DOHH2 (cell line): ENCODE data around the gene CPNE8.

Experiments used
- H3F3A ChIP-seq: fragments of 200-600 bp; sonication (generic), shearing (Covaris generic); 2 replicates; pipeline ENCODE4 v1.6.0; 2016; ENCODE audit warnings: antibody characterized with exemption, mild to moderate bottlenecking; ENCODE audit not compliant: control insufficient read depth, insufficient read depth
- H3K27ac ChIP-seq: fragments of 200-600 bp; sonication (generic); 2 replicates; pipeline ENCODE4 v1.5.1; 2014; ENCODE audit warnings: low read depth, mild to moderate bottlenecking, low read length, moderate library complexity
- H3K27me3 ChIP-seq: fragments of 200-600 bp; sonication (generic); 2 replicates; pipeline ENCODE4 v1.6.1; 2014; ENCODE audit warnings: mild to moderate bottlenecking, low read length, mixed read lengths; ENCODE audit not compliant: control insufficient read depth
- H3K36me3 ChIP-seq: fragments of 200-600 bp; sonication (generic); 2 replicates; pipeline ENCODE4 v1.6.1; 2014; ENCODE audit warnings: mild to moderate bottlenecking, low read length, moderate library complexity, mixed read lengths; ENCODE audit not compliant: control insufficient read depth
- H3K4me1 ChIP-seq: fragments of 200-600 bp; sonication (generic); 2 replicates; pipeline ENCODE4 v1.6.1; 2014; ENCODE audit warnings: mild to moderate bottlenecking, low read length, mixed read lengths; ENCODE audit not compliant: control insufficient read depth
- H3K4me2 ChIP-seq: fragments of 200-600 bp; sonication (generic); 2 replicates; pipeline ENCODE4 v1.6.0; 2014; ENCODE audit warnings: mild to moderate bottlenecking, low read length, moderate library complexity
- H3K4me3 ChIP-seq: fragments of 200-600 bp; sonication (generic); 2 replicates; pipeline ENCODE4 v1.5.1; 2014; ENCODE audit warnings: mild to moderate bottlenecking, low read length, mixed read lengths
- H3K79me2 ChIP-seq: fragments of 200-600 bp; sonication (generic); 2 replicates; pipeline ENCODE4 v1.6.1; 2014; ENCODE audit warnings: mild to moderate bottlenecking, low read length, mixed read lengths; ENCODE audit not compliant: control insufficient read depth
- H3K9me2 ChIP-seq: fragments of 200-600 bp; sonication (generic); replicated peaks from 2 replicates; pipeline ENCODE4 v1.6.1; 2014; ENCODE audit warnings: mild to moderate bottlenecking, low read length, mixed read lengths; ENCODE audit not compliant: control insufficient read depth
- H3K9me3 ChIP-seq: fragments of 200-600 bp; sonication (generic); 2 replicates; pipeline ENCODE4 v1.6.1; 2014; ENCODE audit warnings: antibody characterized with exemption, low read length, mixed read lengths; ENCODE audit not compliant: control insufficient read depth, insufficient read depth
- H4K20me1 ChIP-seq: fragments of 200-600 bp; sonication (generic); 2 replicates; pipeline ENCODE4 v1.6.0; 2014; ENCODE audit warnings: low read depth, mild to moderate bottlenecking, antibody characterized with exemption, low read length, moderate library complexity; ENCODE audit not compliant: control insufficient read depth, insufficient read depth
- CTCF ChIP-seq: fragments of 200-600 bp; sonication (generic); IDR thresholded peaks from one replicate; pipeline ENCODE4 v1.5.1; 2014; ENCODE audit warnings: antibody characterized with exemption, mild to moderate bottlenecking, low read depth, low read length; ENCODE audit not compliant: poor library complexity, severe bottlenecking
- EZH2phosphoT487 ChIP-seq: fragments of 200-600 bp; sonication (generic); IDR thresholded peaks from 2 replicates; pipeline ENCODE4 v1.6.1; 2017; ENCODE audit warnings: borderline replicate concordance, mild to moderate bottlenecking, antibody characterized with exemption, low read length, moderate library complexity, mixed read lengths

Gene CPNE8

DNA sequence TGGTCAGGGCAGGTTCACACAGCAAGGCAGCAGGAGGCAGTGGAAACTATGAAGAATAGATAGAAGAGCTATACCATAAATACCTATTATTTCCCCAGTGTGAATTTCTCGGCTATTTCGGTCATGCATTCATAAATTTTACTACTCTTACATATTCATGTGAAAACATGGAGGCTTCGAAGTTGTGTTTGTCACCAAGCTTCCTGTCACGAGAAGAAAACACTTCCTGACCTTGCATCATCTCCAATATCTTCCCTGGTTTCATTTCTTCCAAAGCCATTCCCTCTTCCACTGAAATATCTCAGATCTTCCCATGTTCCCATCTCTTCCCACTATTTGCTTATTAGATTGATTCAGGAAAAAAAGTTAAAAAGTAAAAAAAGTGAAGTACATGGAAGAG is 80.4 kb downstream of the CPNE8 start:
- H3K9me2 ChIP-seq = no peaks in the 10 kb centered on the region
- H3F3A ChIP-seq = no peaks in the 10 kb centered on the region
- H3K27ac ChIP-seq = no peak overlapping the region
- H3K4me1 ChIP-seq = no peaks in the 10 kb centered on the region
- no peaks in the 10 kb centered on the region for H3K79me2 ChIP-seq
- no peaks in the 10 kb centered on the region for H4K20me1 ChIP-seq
- TF ChIP-seq EZH2phosphoT487 = no peak
- no peak for TF ChIP-seq CTCF
- no peaks in the 10 kb centered on the region for H3K9me3 ChIP-seq
- H3K4me3 ChIP-seq = no peak overlapping the region
- no peaks in the 10 kb centered on the region for H3K36me3 ChIP-seq
- H3K27me3 ChIP-seq = no peaks in the 10 kb centered on the region
- no peak overlapping the region for H3K4me2 ChIP-seq

DNA sequence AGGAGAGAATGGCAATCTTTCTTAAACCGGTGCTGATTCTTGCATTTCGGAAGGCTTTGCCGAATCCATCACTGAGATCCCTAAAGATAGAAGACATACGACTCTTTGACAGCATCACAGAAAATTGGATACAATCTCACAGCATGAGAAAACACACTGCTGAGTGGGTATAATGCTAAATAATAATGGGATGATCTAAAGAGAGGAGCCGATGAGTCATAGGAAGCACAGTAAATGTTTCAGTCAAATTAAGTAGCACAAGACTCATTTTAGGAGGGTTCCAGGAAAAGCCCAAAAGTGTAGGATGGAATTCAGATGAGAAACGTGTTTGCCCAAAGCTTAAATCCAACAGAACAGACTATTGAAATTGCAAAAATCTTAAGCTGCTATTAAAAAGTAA is 81.7 kb downstream of the CPNE8 start:
- no peak overlapping the region for H3K27ac ChIP-seq
- H3K36me3 ChIP-seq = no peaks in the 10 kb centered on the region
- no peaks in the 10 kb centered on the region for H3F3A ChIP-seq
- TF ChIP-seq EZH2phosphoT487 = no peak
- no peak for TF ChIP-seq CTCF
- H3K9me3 ChIP-seq = no peaks in the 10 kb centered on the region
- H4K20me1 ChIP-seq = no peaks in the 10 kb centered on the region
- H3K9me2 ChIP-seq = no peaks in the 10 kb centered on the region
- H3K4me2 ChIP-seq = no peak overlapping the region
- no peak overlapping the region for H3K4me3 ChIP-seq
- H3K79me2 ChIP-seq = no peaks in the 10 kb centered on the region
- H3K4me1 ChIP-seq = no peaks in the 10 kb centered on the region
- no peaks in the 10 kb centered on the region for H3K27me3 ChIP-seq

GRCh38 chr12:38823314-38823713 is 82.1 kb downstream of the CPNE8 start:
- Histone ChIP-seq H3F3A (no peaks in the 10 kb centered on the region), H3K4me2 (no peak overlapping the region), H3K27ac (no peak overlapping the region), H3K9me3 (no peaks in the 10 kb centered on the region), H3K4me1 (no peaks in the 10 kb centered on the region), H3K9me2 (no peaks in the 10 kb centered on the region), H4K20me1 (no peaks in the 10 kb centered on the region), H3K79me2 (no peaks in the 10 kb centered on the region), H3K36me3 (no peaks in the 10 kb centered on the region), H3K27me3 (no peaks in the 10 kb centered on the region), H3K4me3 (no peak overlapping the region)
- TF ChIP-seq EZH2phosphoT487 (no peak), CTCF (no peak)

GRCh38 chr12:38817942-38818341 is 87.4 kb downstream of the CPNE8 start:
- Histone ChIP-seq H3K27me3 (no peaks in the 10 kb centered on the region), H3K79me2 (no peaks in the 10 kb centered on the region), H3K9me2 (no peaks in the 10 kb centered on the region), H3K9me3 (no peaks in the 10 kb centered on the region), H3F3A (no peaks in the 10 kb centered on the region), H3K4me2 (no peak overlapping the region), H3K36me3 (no peaks in the 10 kb centered on the region), H3K27ac (no peak overlapping the region), H3K4me1 (no peaks in the 10 kb centered on the region), H3K4me3 (no peak overlapping the region), H4K20me1 (no peaks in the 10 kb centered on the region)
- TF ChIP-seq CTCF (no peak), EZH2phosphoT487 (no peak)
